Right ventricle myocardium inferior (tissue), 1 donor: ENCODE results near the gene KRT17. TPM values are rescaled to one million over a fixed set of nuclear protein-coding genes. Genes with fewer than 3 reads are reported as not detected.
"Not testable (repeated sequence)": the region's sequence is repeated elsewhere in the genome, so short reads cannot be mapped to it uniquely, and the experiment has no call there.

ENCODE experiments used
- ATAC-seq: fragments of 200-7000 bp; cut with Tn5 transposase; one replicate; pipeline ENCODE4 v1.9.1; 2020; ENCODE audit warnings: mild to moderate bottlenecking, moderate library complexity
- DNase-seq: peaks from one replicate; pipeline ENCODE4 v3.0.0; 2021; ENCODE audit errors: missing footprints
- intact Hi-C: fragments of 100-400 bp; cut with DNase I; formaldehyde crosslinking; loops from one replicate; pipeline ENCODE4 v1.11.0; 2022
- total RNA-seq: library from RNA; stranded (reverse); fragmentation: NEBNext Ultra II Directional; extraction: Animal tissue kit (Norgen Biotek cat#: 25700); gene quantifications from one replicate; pipeline ENCODE4 v1.2.1, GENCODE V29; 2021
- donor health status: DM: no; HTN: yes; CAD: no; lungs with severe emphysema.

Gene KRT17
- total RNA-seq, 1 donor from 2014 or later: not detected

DNA sequence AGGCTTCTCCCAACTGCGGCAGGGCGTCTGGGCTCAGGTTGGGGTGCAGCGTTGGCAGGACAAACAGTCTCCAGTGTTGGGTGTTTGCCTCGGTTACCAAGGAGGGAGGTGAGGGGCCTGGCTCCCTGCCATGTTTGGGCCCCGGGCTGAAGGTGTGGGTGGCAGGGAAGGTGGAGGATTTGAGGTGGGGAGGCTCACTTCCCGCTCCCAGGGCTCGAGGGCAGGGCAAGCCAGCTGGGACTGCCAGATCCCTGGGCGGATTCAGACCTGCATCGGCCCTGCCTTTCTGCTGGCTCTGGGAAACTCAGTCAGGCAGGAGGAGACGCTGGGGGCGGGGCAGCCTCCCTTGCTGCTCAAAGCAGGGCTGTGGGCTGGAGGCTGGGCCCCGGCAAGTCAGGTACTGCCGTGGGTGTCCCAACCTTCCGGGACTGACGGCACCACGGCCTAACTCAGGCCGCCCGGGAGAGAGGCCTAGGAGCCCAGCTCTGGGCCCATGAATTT is 31.3 kb upstream of the KRT17 start:
- intact Hi-C loops: no loop called here
- ATAC-seq: no peak
- no peak for DNase-seq

DNA sequence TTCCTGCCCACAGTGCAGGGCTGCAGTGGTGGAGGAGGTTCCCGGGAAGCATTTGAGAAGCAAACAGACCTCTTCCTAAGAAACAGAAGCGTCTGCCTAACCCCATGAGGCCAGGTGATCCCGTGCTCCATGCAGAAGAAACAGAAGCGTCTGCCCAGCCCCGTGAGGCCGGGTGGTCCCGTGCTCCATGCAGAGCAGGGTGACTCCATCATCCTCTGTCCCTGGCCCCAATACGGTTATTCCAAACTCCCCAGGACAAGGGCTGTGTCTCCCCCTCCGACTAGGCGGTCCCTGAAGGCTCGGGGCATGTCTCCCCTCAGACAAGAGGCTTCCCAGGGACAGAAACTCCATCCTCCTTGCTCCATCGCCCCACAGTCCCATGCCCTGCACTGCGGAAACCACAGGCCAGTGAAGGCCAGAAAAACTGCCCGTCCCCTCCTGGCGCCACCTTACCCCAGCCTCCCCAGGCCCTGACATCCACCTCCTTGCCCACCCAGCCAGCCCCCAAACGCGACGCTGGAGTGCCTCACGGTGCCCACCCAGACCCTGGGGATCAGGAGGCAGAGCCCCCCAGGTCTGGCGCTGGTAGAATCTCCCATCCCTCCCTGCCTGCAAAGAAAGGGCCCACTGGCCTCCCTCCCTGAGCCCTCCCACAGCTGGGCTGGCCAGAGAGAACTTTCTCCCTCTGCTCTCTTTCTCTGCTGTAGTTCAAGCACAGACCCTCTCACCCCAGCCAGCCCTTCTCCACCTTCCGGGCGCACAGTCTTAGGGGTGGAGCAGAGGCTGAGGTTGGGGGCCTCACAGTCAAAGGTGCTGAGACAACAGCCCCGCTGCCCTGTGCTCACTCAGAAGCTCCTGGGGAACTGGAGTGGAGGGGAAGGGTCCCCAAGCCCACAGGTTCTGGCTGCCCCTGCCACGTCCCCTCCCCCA is 30.6 kb upstream of the KRT17 start:
- peak; percentile 52 for DNase-seq
- ATAC-seq: no peak
- intact Hi-C loops: no loop called here

DNA sequence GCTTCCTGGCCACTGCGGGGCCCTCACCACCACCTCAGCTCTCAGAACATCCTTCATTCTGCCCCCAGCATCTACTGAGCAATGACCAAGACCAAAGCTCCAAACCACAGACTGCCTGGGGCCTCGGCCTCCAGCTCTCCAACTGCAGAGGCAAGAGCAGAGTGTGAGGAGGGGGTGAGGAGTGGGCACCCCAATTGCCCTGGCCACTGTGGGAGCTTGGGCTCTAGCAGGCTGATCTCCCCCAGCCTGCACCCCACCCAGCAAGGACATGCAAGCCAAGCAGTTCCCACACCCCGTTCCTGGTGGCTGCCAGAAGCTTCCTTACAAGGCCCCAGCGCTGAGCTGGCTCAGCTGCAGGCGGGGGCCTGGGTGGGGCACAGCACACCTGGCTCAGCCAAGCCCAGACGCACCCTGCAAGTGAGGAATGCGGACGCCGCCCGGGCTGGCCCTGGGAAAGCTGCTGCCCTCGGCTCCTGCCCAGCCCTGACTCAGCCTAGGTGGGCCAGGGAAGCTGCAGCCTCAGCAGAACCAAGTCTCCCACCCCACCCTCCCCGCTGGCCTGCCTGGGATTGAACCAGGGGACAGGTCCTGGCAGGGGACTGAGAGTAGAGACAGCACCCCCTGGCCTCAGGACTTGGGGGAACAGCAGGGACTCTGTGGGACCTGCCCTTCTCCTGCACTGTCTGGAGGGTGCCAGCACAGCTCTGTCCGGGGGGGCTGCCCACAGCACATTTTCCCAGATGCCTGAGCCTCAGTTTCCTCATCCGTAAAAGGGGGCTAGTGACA is 29.7 kb upstream of the KRT17 start:
- peak; percentile 53 for DNase-seq
- intact Hi-C loops: no loop called here
- ATAC-seq: no peak

DNA sequence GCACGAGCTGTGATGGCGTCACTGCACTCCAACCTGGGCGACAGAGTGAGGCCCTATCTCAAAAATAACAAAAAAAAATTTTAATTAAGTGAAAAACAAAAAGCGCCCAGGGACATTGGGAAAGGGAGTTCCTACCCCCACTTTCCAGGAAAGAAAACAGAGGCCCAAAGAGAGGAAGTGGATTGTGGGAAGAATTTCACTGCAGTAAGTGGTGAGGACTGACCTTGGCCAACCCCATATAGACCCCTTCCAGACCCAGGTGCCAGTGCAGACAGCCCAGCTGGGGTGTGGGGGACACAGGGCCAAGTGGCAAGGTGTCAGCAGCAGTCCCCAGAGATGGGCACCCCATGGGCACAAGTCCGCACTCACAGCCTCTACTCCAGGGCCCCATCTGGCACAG is 29.0 kb upstream of the KRT17 start:
- intact Hi-C loops: no loop called here
- DNase-seq (no peak), ATAC-seq (no peak)

DNA sequence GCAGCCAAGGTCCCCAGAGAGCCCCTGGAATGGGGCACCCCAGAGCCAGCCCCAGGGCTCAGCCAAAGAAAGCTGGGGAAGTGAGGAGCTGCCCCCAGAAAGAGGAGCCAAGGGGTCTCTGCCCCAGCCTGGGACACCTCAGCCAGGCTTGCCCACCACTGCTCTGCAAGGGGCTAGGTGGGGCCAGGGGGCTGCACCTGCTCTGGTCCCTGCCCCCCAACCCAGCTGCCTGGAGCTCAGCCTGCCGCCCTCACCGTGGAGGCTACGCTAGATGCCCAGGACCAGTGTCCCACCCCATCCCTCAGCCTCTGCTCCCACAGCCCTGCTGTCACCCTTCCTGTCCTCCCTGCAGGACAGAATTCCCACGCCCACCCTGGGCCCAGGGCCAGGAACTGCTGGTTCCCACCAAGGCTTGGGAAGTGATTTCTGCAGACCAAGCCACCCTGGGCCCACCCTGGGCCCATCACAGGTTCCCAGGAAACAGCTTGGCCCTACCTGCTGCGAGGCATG is 28.1 kb upstream of the KRT17 start:
- intact Hi-C loops: no loop called here
- DNase-seq (peak; percentile 45), ATAC-seq (no peak)

DNA sequence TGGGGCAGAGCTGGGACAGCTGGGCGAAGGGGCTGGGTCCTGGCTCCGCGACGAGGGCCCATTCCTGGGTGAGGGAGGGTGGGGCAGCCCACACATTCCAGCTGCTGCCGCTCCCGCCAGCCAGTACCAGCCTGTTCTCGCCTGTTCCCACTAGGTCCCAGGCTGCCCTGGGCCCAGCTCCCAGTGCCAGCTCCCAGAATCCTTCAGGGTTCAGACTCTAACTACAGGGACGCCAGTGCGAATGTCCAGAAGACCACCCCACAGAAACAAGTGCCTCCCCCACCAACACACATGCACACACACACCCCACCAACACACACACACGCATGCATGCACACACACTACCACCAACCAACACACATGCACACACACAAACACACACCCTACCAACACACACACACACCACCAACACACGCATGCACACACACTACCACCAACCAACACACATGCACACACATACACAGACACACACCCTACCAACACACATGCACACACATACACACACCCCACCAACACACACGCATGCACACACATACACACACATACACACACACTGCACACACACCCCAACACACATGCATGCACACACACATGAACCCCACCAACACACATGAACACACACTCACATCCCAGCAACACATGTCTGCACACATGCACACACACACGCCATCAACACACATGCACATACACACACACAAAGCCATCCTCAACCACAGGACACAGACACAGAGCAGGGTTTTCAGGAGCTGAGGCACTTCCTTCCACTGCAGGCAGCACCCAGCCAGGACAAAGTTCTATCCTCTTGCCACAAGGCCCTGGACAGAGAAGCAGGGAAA is 27.5 kb upstream of the KRT17 start:
- ATAC-seq (no peak), DNase-seq (peak; percentile 62)
- intact Hi-C loops: no loop called here

DNA sequence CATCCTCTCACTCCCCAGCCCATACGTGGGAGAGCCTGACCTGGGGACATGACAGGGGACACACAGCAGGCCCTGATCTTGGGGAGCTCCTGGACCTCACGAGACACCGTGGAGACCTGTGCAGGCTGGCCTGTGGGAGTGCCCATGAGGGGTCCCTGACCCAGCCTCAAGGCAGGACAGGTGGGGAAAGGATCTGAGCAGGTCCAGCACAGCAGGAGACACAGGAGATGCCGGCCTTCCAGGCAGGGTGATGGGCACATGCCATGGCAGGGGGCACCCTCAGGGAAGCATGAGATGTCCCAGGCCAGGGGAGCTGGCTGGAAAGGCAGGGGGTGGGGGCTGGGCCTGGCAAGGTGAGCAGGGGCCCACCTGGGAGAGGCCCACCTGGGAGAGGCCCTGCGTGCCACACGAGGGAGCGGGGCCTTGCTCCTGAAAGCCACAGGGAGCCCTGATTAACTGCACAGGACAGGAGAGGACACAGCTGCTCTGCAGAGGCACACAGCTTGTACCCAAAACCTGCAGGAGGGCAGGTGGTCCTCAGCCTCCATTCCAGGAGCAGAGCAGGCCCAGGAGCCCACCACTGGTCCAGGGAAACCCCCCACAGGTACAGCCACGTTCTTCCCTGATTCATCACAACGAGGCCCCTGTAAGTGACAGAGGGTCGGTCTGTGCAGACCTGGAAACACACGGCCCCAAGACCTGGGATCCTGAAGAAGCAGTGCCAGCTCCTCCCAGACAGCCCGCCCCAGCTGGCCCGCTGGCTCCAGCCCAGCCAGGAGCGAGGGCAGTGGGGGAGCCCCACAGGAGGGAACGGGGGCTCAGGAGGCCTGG is 26.6 kb upstream of the KRT17 start:
- ATAC-seq: no peak
- intact Hi-C loops: no loop called here
- DNase-seq: peak; percentile 59

DNA sequence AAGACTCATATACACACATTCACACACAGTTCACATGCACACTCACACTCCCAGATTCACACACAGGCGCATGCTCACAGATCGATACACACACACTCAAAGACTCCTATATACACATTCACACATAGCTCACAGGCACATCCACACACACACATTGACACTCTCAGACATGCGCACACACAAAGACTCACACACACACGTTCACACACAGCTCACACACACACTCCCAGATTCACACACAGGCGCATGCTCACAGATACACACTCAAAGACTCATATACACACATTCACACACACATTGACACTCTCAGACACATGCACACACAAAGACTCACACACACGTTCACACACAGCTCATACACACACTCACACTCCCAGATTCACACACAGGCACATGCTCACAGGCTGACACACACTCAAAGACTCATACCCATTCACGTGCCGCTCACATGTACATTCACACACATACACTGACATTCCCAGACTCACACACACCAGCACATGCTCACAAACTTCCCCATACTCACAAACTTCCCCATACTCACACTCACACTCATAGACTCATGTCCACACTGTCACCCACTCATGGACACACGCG is 25.6 kb upstream of the KRT17 start:
- intact Hi-C loops: loop anchor here (2.0 to 5.0 kb wide), 3 partner anchors 71 to 793 kb away; no protein-coding TSS in a partner anchor
- no peak for DNase-seq
- ATAC-seq: no peak

DNA sequence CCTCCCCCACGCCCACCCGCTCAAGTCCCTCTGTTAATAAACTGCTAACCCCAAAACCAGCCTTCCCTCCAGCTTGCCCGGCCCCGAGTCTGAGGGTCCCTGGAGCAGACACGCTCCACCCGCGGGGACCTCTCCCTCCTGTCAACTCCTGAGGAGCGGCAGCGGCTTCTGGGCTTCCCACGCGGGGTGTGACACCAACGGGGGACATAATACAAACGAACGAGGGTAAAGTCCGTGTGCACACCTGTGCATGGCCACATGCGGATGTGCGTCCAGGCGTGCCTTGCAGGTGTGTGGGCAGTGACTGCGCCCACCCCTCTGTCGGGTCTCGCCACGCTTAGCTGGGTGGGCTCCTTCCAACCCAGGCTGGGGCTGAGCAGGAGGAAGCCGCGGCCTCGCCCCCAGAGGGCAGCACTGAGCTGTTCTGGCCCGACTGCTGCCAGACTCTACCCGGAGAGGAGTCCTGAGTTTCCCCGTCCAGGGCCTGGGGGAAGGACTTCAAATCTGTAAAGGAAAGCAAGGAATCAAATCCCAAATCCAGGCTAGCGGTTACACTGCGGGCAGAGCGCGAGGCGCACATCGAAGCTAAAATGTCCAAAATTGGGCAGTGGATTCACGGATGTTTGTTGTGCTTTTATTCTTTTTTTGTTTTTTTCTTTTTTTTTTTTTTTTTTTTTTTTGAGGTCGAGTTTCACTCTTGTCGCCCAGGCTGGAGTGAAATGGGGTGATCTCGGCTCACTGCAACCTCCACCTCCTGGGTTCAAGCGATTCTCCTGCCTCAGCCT is 24.2 kb upstream of the KRT17 start:
- intact Hi-C loops: loop anchor here (1.0 to 5.0 kb wide), 5 partner anchors 19 to 791 kb away; no protein-coding TSS in a partner anchor
- DNase-seq (peak; percentile 93), ATAC-seq (peak; percentile 95)

DNA sequence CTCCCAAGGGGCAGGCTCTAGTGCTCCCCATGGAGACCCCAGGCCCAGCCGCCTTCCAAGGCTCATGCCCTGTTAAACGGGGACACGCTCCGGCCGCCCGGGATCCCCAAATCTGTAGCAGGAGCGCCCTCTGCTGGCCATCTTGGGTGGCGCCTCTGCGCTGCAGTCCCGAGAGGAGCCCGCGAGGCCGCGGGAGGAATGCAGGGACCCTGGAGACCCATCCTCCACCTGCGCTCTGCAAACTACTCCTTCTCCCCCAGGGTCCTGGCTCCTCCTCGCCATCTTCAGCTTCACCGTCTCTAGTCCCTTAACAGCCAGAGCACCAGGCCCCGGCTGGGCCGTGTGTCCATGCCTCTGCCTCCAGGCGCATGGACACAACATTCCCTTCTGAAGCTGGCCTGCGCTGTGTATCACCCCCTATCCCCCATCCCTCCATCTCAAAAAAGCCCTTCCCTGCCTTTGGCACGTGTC is 23.6 kb upstream of the KRT17 start:
- DNase-seq (peak; percentile 96), ATAC-seq (peak; percentile 88)
- intact Hi-C loops: loop anchor here (1.0 to 5.0 kb wide), 5 partner anchors 19 to 791 kb away; no protein-coding TSS in a partner anchor

DNA sequence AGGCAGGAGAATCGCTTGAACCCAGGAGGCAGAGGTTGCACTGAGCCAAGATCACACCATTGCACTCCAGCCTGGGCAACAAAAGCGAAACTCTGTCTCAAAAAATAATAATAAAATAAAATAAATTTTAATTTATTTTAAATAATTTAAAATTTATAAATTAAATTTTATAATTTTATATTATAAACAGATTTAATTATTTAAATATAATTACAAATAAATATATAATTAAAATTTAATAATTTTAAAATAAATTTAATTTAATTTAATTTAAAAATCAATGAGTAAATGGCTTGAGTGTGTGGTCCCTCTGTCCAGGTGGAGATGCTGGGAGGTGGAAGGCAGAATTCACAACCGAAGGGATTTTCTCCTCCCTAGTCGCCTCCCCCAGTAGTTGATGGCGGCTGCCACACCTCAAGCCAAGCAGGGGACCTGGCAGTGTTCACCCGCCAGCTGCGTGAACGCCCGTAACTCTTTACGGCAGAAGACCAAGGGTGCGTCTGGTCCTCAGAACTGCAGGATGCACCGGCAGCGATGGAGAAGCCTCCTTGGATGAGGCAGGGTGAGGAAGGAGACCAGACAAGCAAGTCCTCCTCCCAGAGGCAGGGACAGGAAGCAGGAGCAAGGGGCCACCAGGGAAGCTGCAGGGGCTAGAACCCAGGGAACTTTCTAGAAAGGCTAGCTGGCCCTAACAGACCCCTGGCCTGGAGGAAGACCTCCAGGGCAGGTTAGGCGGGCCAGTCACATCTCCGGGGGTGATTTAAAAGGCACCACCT is 22.9 kb upstream of the KRT17 start:
- ATAC-seq (no peak), DNase-seq (peak; percentile 7)
- intact Hi-C loops: loop anchor here (5.0 kb wide), 2 partner anchors 740 to 790 kb away; no protein-coding TSS in a partner anchor

DNA sequence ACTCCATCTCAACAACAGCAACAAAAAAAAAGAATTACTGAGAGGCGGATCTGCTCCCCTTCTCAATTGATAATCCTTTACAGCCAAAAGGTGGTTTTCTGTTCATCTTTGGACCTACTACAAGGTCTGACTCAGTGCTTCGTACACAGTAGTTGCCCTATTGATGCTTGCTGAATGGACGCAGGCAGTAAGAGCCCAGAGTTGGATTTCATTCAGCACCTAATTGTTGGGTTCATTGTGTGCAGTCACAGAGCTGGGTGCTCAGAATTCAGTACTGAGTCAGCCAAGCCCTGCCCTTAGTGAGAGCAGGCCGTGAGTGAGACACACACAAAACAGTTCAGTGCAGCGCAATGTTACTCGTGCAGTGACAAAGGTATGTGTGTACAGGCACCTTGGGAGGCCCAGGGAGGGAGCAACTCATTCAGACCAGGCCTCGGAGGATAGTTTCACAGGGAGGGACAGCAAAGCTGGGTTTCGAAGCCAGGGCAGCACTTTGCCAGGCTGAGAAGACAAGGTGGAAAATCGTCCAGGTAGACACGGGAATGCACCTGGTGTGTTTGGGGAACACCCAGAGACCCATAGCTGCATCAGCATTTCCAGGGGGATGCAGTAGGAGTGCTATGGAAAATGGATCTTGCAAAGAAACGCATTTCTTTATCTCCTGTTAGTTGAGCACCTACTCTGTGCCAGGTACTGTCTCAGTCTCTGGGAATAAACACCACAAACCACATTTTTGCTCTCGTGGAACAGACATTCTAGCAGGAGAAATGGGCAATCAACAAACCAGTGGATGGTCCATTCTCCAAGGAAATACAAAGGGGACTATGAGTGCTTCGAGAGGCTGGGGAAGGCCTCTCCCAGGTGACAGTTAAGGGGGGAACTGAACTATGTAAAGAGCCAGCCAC is 18.1 kb upstream of the KRT17 start:
- DNase-seq: peak; percentile 23
- no peak for ATAC-seq
- intact Hi-C loops: no loop called here

DNA sequence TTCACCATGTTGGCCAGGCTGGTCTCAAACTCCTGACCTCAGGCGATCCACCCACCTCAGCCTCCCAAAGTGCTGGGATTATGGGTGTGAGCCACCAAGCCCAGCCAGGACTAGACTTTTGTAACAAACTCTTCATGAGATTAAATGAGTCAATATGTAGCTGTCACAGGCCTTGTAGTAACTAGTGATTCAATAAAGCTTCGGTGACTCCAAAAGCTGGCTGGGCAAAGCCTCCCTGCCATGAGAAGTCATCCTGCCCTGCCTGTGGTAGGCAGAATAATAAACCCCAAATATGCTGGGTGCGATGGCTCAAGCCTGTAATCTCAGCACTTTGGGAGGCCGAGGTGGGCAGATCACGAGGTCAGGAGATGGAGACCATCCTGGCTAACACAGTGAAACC is 16.2 kb upstream of the KRT17 start:
- intact Hi-C loops, DNase-seq, ATAC-seq: not testable (repeated sequence)
